Smooth muscle cell (in vitro differentiated cells): Measurements from ENCODE around the gene CDK5. TPM values are rescaled to one million over a fixed set of nuclear protein-coding genes. Genes with fewer than 3 reads are reported as not detected.
A peak's percentile ranks its signal among the peaks of the same experiment; 100 is the strongest.

Source experiments
- DNase-seq: peaks from one replicate; lab custom pipeline; 2025; ENCODE audit not compliant: unreplicated experiment; lab: John Stamatoyannopoulos, UW
- H2AFZ ChIP-seq: fragments of 200-600 bp; sonication (generic); 2 replicates; pipeline ENCODE4 v1.6.0; 2016; ENCODE audit warnings: antibody characterized with exemption, low read depth, mild to moderate bottlenecking
- H3F3A ChIP-seq: fragments of 200-600 bp; sonication (generic); 2 replicates; pipeline ENCODE4 v1.6.0; 2017; ENCODE audit warnings: antibody characterized with exemption, low read depth
- H3K27ac ChIP-seq: fragments of 200-600 bp; sonication (generic); 2 replicates; pipeline ENCODE4 v1.5.1; 2016; ENCODE audit warnings: low read depth, mild to moderate bottlenecking
- H3K27me3 ChIP-seq: fragments of 200-600 bp; sonication (generic); 2 replicates; pipeline ENCODE4 v1.6.1; 2016; ENCODE audit warnings: low read depth, mild to moderate bottlenecking
- H3K36me3 ChIP-seq: fragments of 200-600 bp; sonication (generic); 2 replicates; pipeline ENCODE4 v1.5.1; 2016; ENCODE audit warnings: low read depth
- H3K4me1 ChIP-seq: fragments of 200-600 bp; sonication (generic); 2 replicates; pipeline ENCODE4 v1.5.1; 2016; ENCODE audit warnings: low read depth
- H3K4me2 ChIP-seq: fragments of 200-600 bp; sonication (generic); 2 replicates; pipeline ENCODE4 v1.6.0; 2016; ENCODE audit warnings: mild to moderate bottlenecking
- H3K4me3 ChIP-seq: fragments of 200-600 bp; sonication (generic); 2 replicates; pipeline ENCODE4 v1.5.1; 2016; ENCODE audit warnings: mild to moderate bottlenecking
- H3K79me2 ChIP-seq: fragments of 200-600 bp; sonication (generic); 2 replicates; pipeline ENCODE4 v1.6.0; 2016; ENCODE audit warnings: low read depth, mild to moderate bottlenecking
- H3K9ac ChIP-seq: fragments of 200-600 bp; sonication (generic); 2 replicates; pipeline ENCODE4 v1.6.0; 2016; ENCODE audit warnings: low read depth
- H3K9me3 ChIP-seq: fragments of 200-600 bp; sonication (generic); replicated peaks from 2 replicates; pipeline ENCODE4 v1.5.1; 2016; ENCODE audit warnings: low read depth
- H4K20me1 ChIP-seq: fragments of 200-600 bp; sonication (generic); 2 replicates; pipeline ENCODE4 v1.6.0; 2016; ENCODE audit warnings: low read depth
- WGBS: methylation state at CpG from one replicate; pipeline ENCODE4 v1.1.7; 2016; ENCODE audit warnings: low lambda C conversion rate; 5-methylcytosine and 5-hydroxymethylcytosine counted together
- polyA plus RNA-seq: library from polyadenylated mRNA; unstranded; fragments of >200 nt; fragmentation: Nextera tagmentation; extraction: Ambion mirVana; gene quantifications from 2 replicates; pipeline ENCODE4 v1.2.1, GENCODE V29; 2016
- total RNA-seq: library from RNA; depleted of rRNA; stranded (reverse); fragments of >200 nt; gene quantifications from 2 replicates; pipeline ENCODE4 v1.2.3, GENCODE V29; 2014
- TF ChIP-seq, protein P1 (sequence below): fragments of 200-600 bp; sonication (generic); IDR thresholded peaks from 2 replicates; pipeline ENCODE4 v1.5.1; 2017; ENCODE audit warnings: borderline replicate concordance, mild to moderate bottlenecking, antibody characterized with exemption; ENCODE audit not compliant: insufficient read depth, poor library complexity, severe bottlenecking

Gene CDK5
- total and polyA plus RNA-seq, 2 experiments from 2014 or later, result 22.1 to 36.4 TPM

DNA sequence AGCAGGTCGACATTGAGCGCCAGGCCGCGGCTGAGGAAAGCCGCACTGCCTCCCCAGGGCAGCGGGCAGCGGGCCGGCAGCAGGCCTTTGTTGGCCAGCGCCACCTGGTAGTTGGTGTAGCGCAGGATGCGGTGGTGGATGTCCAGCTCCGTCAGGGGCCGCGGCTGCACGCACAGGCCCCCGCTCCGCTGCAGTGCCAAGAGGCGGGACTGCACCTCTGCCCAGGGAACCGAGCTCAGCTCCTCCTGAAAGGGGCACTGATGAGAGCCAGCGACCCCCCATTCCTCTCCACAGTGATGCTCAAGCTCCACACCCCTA, 38.6 kb downstream of the CDK5 start:
- Histone ChIP-seq H3K36me3 (no peaks in the 10 kb centered on the region), H3K9me3 (no peaks in the 10 kb centered on the region), H3F3A (no peaks in the 10 kb centered on the region), H4K20me1 (no peaks in the 10 kb centered on the region), H2AFZ (peak overlapping the region; percentile 49), H3K79me2 (no peaks in the 10 kb centered on the region), H3K4me3 (peak overlapping the region; percentile 45), H3K9ac (no peak overlapping the region), H3K27ac (no peak overlapping the region), H3K4me2 (peak overlapping the region; percentile 87), H3K4me1 (peaks cover 19% of the 10 kb centered on the region), H3K27me3 (no peaks in the 10 kb centered on the region)
- DNase-seq, result no peak
- WGBS, result 61% methylated on average over 19 of the region's 20 CpGs
- TF ChIP-seq, protein P1, sequence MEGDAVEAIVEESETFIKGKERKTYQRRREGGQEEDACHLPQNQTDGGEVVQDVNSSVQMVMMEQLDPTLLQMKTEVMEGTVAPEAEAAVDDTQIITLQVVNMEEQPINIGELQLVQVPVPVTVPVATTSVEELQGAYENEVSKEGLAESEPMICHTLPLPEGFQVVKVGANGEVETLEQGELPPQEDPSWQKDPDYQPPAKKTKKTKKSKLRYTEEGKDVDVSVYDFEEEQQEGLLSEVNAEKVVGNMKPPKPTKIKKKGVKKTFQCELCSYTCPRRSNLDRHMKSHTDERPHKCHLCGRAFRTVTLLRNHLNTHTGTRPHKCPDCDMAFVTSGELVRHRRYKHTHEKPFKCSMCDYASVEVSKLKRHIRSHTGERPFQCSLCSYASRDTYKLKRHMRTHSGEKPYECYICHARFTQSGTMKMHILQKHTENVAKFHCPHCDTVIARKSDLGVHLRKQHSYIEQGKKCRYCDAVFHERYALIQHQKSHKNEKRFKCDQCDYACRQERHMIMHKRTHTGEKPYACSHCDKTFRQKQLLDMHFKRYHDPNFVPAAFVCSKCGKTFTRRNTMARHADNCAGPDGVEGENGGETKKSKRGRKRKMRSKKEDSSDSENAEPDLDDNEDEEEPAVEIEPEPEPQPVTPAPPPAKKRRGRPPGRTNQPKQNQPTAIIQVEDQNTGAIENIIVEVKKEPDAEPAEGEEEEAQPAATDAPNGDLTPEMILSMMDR, result no peak

DNA sequence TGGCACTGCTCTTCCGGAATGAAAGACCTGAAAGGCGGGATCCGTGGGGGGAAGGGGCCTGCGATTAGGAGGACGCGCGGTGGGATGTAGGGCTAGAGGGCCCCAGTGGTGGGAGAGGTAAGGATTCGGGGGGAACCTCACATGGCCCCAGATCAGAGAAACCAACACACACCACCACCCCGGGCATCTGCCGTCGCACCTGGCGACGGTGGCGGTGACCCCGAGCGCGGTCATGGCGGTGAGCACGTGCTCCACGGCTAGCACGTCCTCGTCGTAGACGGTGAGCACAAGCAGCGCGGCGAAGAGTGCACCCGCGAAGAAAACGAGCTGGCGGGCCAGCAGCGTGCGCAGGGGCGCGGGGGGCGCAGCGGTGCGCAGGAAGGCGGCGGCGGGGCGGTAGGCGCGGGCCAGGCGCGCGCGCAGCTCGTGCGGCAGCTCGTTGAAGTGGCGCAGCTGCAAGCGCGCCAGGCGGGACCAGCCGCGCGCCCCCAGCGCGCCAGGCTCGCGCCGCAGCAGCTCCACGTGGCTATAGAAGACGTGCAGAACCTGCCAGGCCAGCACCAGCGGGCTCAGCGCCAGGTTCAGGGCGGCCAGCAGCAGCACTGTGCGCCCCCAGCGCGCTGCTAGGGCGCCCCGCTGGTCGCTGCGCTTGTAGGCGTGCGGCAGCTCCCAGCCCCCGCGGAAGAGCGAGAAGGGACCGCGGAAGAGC, 39.1 kb downstream of the CDK5 start:
- H3F3A ChIP-seq, result no peaks in the 10 kb centered on the region
- TF ChIP-seq, protein P1, result no peak
- H3K27ac ChIP-seq, result no peak overlapping the region
- DNase-seq, result no peak
- no peaks in the 10 kb centered on the region for H4K20me1 ChIP-seq
- H3K79me2 ChIP-seq, result no peaks in the 10 kb centered on the region
- 12% methylated on average over 82 of the region's 82 CpGs for WGBS
- peak overlapping the region; percentile 49 for H2AFZ ChIP-seq
- H3K4me3 ChIP-seq, result peak overlapping the region; percentile 45
- H3K36me3 ChIP-seq, result no peaks in the 10 kb centered on the region
- H3K9ac ChIP-seq, result no peak overlapping the region
- peak overlapping the region; percentile 87 for H3K4me2 ChIP-seq
- no peaks in the 10 kb centered on the region for H3K9me3 ChIP-seq
- no peaks in the 10 kb centered on the region for H3K27me3 ChIP-seq
- H3K4me1 ChIP-seq, result peaks cover 19% of the 10 kb centered on the region

DNA sequence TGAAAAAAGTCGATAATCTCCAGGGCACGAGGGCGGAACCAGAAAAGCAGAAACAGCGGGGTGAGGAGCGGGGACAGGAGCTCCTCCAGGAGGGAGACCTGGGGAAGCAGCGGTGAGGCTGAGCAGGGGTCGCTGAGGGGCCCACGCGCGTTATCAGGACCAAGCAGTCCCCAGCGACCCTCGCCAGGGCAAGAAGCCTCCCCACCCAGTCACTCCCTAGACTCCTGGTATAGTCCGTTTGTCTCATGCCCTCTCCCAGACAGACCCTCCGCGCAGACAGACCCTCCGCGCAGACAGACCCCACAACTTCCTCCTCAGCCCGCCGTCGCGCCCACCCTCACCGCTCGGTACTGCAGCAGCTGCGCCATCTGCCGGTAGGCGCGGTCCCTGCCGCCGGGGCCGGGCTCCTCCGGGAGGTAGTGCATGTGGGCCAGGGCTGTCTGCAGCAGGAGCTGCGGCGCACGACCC, 39.7 kb downstream of the CDK5 start:
- Histone ChIP-seq H3F3A (no peaks in the 10 kb centered on the region), H3K4me1 (peaks cover 19% of the 10 kb centered on the region), H4K20me1 (no peaks in the 10 kb centered on the region), H3K9ac (no peak overlapping the region), H3K9me3 (no peaks in the 10 kb centered on the region), H3K36me3 (no peaks in the 10 kb centered on the region), H2AFZ (peak overlapping the region; percentile 73), H3K4me3 (peak overlapping the region; percentile 45), H3K27me3 (no peaks in the 10 kb centered on the region), H3K79me2 (no peaks in the 10 kb centered on the region), H3K27ac (no peak overlapping the region), H3K4me2 (peak overlapping the region; percentile 87)
- DNase-seq, result peak; percentile 36
- WGBS, result 14% methylated on average over 33 of the region's 34 CpGs
- TF ChIP-seq, protein P1, result peak; percentile 91
